GM19452 (cell line): ENCODE data around the gene PCDHB2.
"Not testable (repeated sequence)": the region's sequence is repeated elsewhere in the genome, so short reads cannot be mapped to it uniquely, and the experiment has no call there.

Experiments used
- ATAC-seq: cut with Tn5 transposase; IDR thresholded peaks from one replicate; pipeline ENCODE4 v1.9.1; 2021; ENCODE audit not compliant: unreplicated experiment

Gene PCDHB2

DNA sequence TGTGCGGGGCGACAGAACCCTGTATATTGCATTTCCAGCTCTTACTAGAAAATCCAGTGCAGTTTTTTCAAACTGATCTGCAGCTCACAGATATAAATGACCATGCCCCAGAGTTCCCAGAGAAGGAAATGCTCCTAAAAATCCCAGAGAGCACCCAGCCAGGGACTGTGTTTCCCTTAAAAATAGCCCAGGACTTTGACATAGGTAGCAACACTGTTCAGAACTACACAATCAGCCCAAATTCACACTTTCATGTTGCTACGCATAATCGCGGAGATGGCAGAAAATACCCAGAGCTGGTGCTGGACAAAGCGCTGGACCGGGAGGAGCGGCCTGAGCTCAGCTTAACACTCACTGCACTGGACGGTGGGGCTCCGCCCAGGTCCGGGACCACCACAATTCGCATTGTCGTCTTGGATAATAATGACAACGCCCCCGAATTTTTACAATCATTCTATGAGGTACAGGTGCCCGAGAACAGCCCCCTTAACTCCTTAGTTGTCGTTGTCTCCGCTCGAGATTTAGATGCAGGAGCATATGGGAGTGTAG lies 41.4 kb downstream of the PCDHB2 start:
- no peak for ATAC-seq

DNA sequence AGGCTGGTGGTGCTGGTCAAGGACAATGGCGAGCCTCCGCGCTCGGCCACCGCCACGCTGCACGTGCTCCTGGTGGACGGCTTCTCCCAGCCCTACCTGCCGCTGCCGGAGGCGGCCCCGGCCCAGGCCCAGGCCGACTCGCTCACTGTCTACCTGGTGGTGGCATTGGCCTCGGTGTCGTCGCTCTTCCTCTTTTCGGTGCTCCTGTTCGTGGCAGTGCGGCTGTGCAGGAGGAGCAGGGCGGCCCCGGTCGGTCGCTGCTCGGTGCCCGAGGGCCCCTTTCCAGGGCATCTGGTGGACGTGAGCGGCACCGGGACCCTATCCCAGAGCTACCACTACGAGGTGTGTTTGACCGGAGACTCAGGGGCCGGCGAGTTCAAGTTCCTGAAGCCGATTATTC lies 42.9 kb downstream of the PCDHB2 start:
- not testable (repeated sequence) for ATAC-seq
